DND-41 (cell line): ENCODE measurements around the gene RXYLT1.

Source experiments
- ATAC-seq: fragments of 200-7000 bp; cut with Tn5 transposase; 3 replicates; pipeline ENCODE4 v1.9.1; 2021; ENCODE audit warnings: low read depth; ENCODE audit not compliant: insufficient read depth
- DNase-seq: peaks from one replicate; pipeline ENCODE4 v3.0.0-alpha.2; 2020
- H2AFZ ChIP-seq: 2 replicates; pipeline ENCODE4 v1.6.0; 2012; ENCODE audit warnings: low read depth, low read length
- H3K27ac ChIP-seq: 2 replicates; pipeline ENCODE4 v1.5.1; 2012; ENCODE audit warnings: low read length, inconsistent platforms
- H3K27me3 ChIP-seq: fragments of 200-600 bp; sonication (generic); 2 replicates; pipeline ENCODE4 v1.6.0; 2012; ENCODE audit warnings: low read length, mild to moderate bottlenecking, inconsistent platforms; ENCODE audit not compliant: insufficient read depth, poor library complexity
- H3K36me3 ChIP-seq: 2 replicates; pipeline ENCODE4 v1.5.1; 2012; ENCODE audit warnings: low read length, inconsistent platforms; ENCODE audit not compliant: insufficient read depth
- H3K4me1 ChIP-seq: 2 replicates; pipeline ENCODE4 v1.5.1; 2012; ENCODE audit warnings: mild to moderate bottlenecking, low read length; ENCODE audit not compliant: insufficient read depth
- H3K4me2 ChIP-seq: 2 replicates; pipeline ENCODE4 v1.6.0; 2012; ENCODE audit warnings: mild to moderate bottlenecking, moderate library complexity, low read length, inconsistent platforms; ENCODE audit not compliant: insufficient read depth
- H3K4me3 ChIP-seq, 2 experiments: fragments of 200-600 bp in 1 of 2; shearing (Covaris generic) in 1 of 2; 2 replicates each; pipeline ENCODE4 v1.5.1; 2012 to 2016; ENCODE audit warnings: inconsistent platforms in 2 of 2, low read length in 2 of 2, mild to moderate bottlenecking in 2 of 2, low read depth in 1 of 2, moderate library complexity in 1 of 2
- H3K79me2 ChIP-seq: 2 replicates; pipeline ENCODE4 v1.6.0; 2012; ENCODE audit warnings: low read length, inconsistent platforms; ENCODE audit not compliant: insufficient read depth
- H3K9ac ChIP-seq: 2 replicates; pipeline ENCODE4 v1.6.0; 2012; ENCODE audit warnings: low read depth, mild to moderate bottlenecking, inconsistent platforms, low read length, moderate library complexity
- H3K9me3 ChIP-seq: 2 replicates; pipeline ENCODE4 v1.5.1; 2012; ENCODE audit warnings: low read length, moderate library complexity, mild to moderate bottlenecking, inconsistent platforms; ENCODE audit not compliant: insufficient read depth, severe bottlenecking
- H4K20me1 ChIP-seq: 2 replicates; pipeline ENCODE4 v1.6.0; 2012; ENCODE audit warnings: low read length; ENCODE audit not compliant: insufficient read depth
- CTCF ChIP-seq: IDR thresholded peaks from 2 replicates; pipeline ENCODE4 v1.5.1; 2012; ENCODE audit warnings: borderline replicate concordance, low read length, moderate library complexity, mild to moderate bottlenecking; ENCODE audit not compliant: poor library complexity, severe bottlenecking; ENCODE audit errors: extremely low read depth
- EZH2 ChIP-seq: IDR thresholded peaks from 3 replicates; pipeline ENCODE4 v1.6.1; 2012; ENCODE audit warnings: borderline replicate concordance, low read depth, mild to moderate bottlenecking, moderate library complexity, low read length, inconsistent platforms; ENCODE audit not compliant: severe bottlenecking

The RXYLT1 gene

GRCh38 chr12:63815482-63815852 lies 35.8 kb downstream of the RXYLT1 start:
- Histone ChIP-seq H3K79me2 (no peaks in the 10 kb centered on the region), H3K9ac (no peak overlapping the region), H3K27ac (no peak overlapping the region), H3K27me3 (no peaks in the 10 kb centered on the region), H3K4me2 (no peak overlapping the region), H4K20me1 (no peaks in the 10 kb centered on the region), H3K9me3 (no peaks in the 10 kb centered on the region), H2AFZ (no peak overlapping the region), H3K4me1 (no peaks in the 10 kb centered on the region), H3K4me3 (no peak overlapping the region), H3K36me3 (no peaks in the 10 kb centered on the region)
- no peak for ATAC-seq
- no peak for DNase-seq
- TF ChIP-seq CTCF (no peak), EZH2 (no peak)

- no peaks in the 10 kb centered on the region for H3K36me3 ChIP-seq
- DNase-seq (no peak), ATAC-seq (no peak)
These were observed 36.3 kb downstream of the RXYLT1 start for GRCh38 chr12:63816031-63816430.

GRCh38 chr12:63820427-63820826 lies 40.7 kb downstream of the RXYLT1 start:
- no peak for ATAC-seq
- no peak for TF ChIP-seq CTCF
- TF ChIP-seq EZH2 = no peak
- H3K4me3 ChIP-seq = no peak overlapping the region
- no peaks in the 10 kb centered on the region for H3K36me3 ChIP-seq
- H3K27me3 ChIP-seq = peaks cover 5% of the 10 kb centered on the region
- DNase-seq = no peak
- no peaks in the 10 kb centered on the region for H3K79me2 ChIP-seq
- H3K9me3 ChIP-seq = no peaks in the 10 kb centered on the region
- H2AFZ ChIP-seq = no peak overlapping the region
- no peak overlapping the region for H3K4me2 ChIP-seq
- no peaks in the 10 kb centered on the region for H4K20me1 ChIP-seq
- no peak overlapping the region for H3K27ac ChIP-seq
- H3K4me1 ChIP-seq = no peaks in the 10 kb centered on the region
- no peak overlapping the region for H3K9ac ChIP-seq

More at GRCh38 chr12:63816031-63816430, 36.3 kb downstream of the RXYLT1 start:
- Histone ChIP-seq H3K4me3 (no peak overlapping the region), H3K9ac (no peak overlapping the region), H3K27me3 (no peaks in the 10 kb centered on the region), H3K27ac (no peak overlapping the region), H3K9me3 (no peaks in the 10 kb centered on the region), H3K79me2 (no peaks in the 10 kb centered on the region), H3K4me2 (no peak overlapping the region), H4K20me1 (no peaks in the 10 kb centered on the region), H3K4me1 (no peaks in the 10 kb centered on the region), H2AFZ (no peak overlapping the region)
- TF ChIP-seq EZH2 (no peak), CTCF (no peak)

GRCh38 chr12:63821781-63822251 lies 42.1 kb downstream of the RXYLT1 start:
- no peak overlapping the region for H3K4me2 ChIP-seq
- ATAC-seq (no peak), DNase-seq (no peak)
- no peaks in the 10 kb centered on the region for H3K4me1 ChIP-seq
- no peak overlapping the region for H3K27ac ChIP-seq
- no peaks in the 10 kb centered on the region for H4K20me1 ChIP-seq
- H2AFZ ChIP-seq = no peak overlapping the region
- TF ChIP-seq EZH2 (no peak), CTCF (no peak)
- no peak overlapping the region for H3K4me3 ChIP-seq
- H3K9me3 ChIP-seq = no peaks in the 10 kb centered on the region
- no peak overlapping the region for H3K9ac ChIP-seq
- H3K27me3 ChIP-seq = peaks cover 5% of the 10 kb centered on the region
- no peaks in the 10 kb centered on the region for H3K79me2 ChIP-seq
- no peaks in the 10 kb centered on the region for H3K36me3 ChIP-seq
